AG09319 (cell line): Measurements from ENCODE around the gene DUSP14.

ENCODE experiments used
- DNase-seq: peaks from one replicate; pipeline ENCODE4 v3.0.0-alpha.2; 2010; ENCODE audit warnings: low read depth; ENCODE audit errors: extremely low read depth
- CTCF ChIP-seq: IDR thresholded peaks from 2 replicates; pipeline ENCODE4 v1.5.1; 2011; ENCODE audit warnings: low read depth, mild to moderate bottlenecking, inconsistent platforms, low read length, moderate library complexity

The DUSP14 gene

GRCh38 chr17:37547986-37548385, 58.3 kb downstream of the DUSP14 start:
- DNase-seq: no peak
- TF ChIP-seq CTCF: no peak

- no peak for TF ChIP-seq CTCF
- no peak for DNase-seq
These were observed 62.1 kb downstream of the DUSP14 start for GRCh38 chr17:37551788-37552187.

GRCh38 chr17:37553401-37553966, 63.8 kb downstream of the DUSP14 start:
- DNase-seq: no peak
- TF ChIP-seq CTCF: no peak

GRCh38 chr17:37555386-37555785, 65.7 kb downstream of the DUSP14 start:
- no peak for TF ChIP-seq CTCF
- DNase-seq: no peak

GRCh38 chr17:37557482-37557881, 67.8 kb downstream of the DUSP14 start:
- TF ChIP-seq CTCF: no peak
- DNase-seq: no peak

- TF ChIP-seq CTCF: no peak
- DNase-seq: no peak
These were observed 68.6 kb downstream of the DUSP14 start for GRCh38 chr17:37558299-37558698.

- no peak for DNase-seq
- TF ChIP-seq CTCF: no peak
These were observed 72.5 kb downstream of the DUSP14 start for GRCh38 chr17:37562016-37562745.
